Activated T-cell treated with anti-CD3 and anti-CD28 coated beads for 24 hours (primary cell): ENCODE measurements around the gene KLF11.
"Not testable (repeated sequence)": the region's sequence is repeated elsewhere in the genome, so short reads cannot be mapped to it uniquely, and the experiment has no call there.

Experiments
- DNase-seq: peaks from one replicate; pipeline ENCODE4 v3.0.0-alpha.2; 2020; ENCODE audit warnings: low read depth

Gene KLF11

DNA sequence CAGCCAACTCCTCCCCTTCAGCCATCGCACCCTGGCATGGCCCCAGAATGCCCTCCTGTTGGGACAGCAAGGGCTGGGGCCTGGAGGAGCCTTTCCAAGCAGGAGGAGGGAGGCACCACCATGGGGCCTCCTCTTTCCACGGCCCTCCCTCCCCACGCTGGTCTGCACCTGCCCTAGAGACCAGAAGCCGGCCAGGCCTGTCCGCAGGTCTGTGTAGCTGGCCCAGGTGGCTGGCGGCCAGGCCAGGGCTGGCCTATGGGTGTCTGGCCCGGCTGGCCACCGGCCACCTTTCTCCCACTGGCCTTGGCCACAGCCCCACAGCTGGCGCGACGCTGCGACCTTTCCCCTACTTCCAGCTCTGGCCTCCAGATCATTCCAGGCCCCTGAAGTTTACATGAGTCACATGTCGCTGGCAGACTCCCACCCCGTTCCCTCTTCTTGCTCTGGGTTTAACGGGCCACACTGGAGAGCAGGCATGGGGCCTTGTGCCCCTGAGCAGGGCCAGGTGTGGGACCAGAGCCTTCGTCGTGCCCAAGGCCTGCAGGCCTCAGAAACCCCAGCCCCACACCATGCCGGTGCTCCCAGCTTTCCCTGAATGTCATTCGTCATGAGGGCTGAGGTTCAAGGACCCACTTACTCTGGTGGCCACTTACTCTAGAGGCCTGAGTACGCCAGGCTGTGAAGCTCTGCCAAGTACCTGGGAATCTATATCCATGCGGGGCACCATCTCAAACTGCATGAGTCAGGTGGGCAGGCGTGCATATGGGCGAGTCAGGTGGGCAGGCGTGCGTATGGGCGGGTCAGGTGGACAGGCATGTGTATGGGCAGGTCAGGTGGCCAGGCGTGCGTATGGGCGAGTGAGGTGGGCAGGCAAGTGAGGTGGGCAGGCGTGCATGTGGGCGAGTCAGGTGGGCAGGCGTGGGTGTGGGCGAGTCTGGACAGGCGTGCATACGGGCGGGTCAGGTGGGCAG is 33.3 kb upstream of the KLF11 start:
- DNase-seq, result no peak

DNA sequence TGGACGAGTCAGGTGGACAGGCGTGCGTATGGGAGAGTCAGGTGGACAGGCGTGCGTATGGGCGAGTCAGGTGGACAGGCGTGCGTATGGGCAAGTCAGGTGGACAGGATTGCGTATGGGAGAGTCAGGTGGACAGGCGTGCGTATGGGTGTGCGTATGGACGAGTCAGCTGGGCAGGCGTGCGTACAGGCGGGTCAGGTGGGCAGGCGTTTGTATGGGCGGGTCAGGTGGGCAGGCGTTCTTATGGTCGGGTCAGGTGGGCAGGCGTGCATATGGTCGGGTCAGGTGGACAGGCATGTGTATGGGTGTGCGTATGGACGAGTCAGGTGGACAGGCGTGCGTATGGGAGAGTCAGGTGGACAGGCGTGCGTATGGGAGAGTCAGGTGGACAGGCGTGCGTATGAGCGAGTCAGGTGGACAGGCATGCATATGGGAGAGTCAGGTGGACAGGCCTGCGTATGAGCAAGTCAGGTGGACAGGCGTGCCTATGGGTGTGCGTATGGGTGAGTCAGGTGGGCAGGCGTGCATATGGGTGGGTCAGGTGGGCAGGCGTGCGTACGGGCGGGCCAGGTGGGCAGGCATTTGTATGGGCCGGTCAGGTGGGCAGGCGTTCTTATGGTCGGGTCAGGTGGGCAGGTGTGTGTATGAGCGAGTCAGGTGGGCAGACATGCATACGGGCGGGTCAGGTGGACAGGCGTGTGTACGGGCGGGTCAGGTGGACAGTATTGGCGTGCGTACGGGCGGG is 32.3 kb upstream of the KLF11 start:
- not testable (repeated sequence) for DNase-seq

GRCh38 chr2:10011606-10012325 is 31.6 kb upstream of the KLF11 start:
- not testable (repeated sequence) for DNase-seq

DNA sequence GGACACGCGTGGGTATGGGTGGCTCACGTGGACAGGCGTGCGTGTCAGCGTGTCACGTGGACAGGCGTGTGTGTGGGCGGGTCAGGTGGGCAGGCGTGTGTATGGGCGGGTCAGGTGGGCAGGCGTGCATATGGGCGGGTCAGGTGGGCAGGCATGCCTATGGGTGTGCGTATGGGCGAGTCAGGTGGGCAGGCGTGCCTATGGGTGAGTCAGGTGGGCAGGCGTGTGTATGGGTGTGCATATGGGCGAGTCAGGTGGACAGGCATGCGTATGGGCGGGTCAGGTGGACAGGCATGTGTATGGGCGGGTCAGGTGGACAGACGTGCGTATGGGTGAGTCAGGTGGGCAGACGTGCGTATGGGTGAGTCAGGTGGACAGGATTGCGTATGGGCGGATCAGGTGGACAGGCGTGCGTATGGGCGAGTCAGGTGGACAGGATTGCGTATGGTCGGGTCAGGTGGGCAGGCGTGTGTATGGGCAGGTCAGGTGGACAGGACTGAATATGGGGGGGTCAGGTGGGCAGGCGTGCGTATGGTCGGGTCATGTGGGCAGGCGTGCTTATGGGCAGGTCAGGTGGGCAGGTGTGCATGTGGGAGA is 30.9 kb upstream of the KLF11 start:
- DNase-seq, result not testable (repeated sequence)

DNA sequence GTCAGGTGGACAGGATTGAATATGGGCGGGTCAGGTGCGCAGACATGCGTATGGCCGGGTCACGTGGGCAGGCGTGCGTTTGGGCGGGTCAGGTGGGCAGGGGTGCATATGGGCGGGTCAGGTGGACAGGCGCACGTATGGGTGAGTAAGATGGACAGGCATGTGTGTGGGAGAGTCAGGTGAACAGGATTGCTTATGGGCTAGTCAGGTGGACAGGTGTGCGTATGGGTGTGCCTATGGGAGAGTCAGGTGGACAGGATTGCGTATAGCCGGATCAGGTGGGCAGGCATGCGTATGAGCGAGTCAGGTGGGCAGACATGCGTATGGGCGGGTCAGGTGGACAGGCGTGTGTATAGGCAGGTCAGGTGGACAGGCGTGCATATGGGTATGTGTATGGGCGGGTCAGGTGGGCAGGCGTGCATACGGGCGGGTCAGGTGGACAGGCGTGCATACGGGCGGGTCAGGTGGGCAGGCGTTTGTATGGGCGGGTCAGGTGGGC is 30.3 kb upstream of the KLF11 start:
- DNase-seq, result no peak

- not testable (repeated sequence) for DNase-seq
Measured at GRCh38 chr2:10013651-10014417, 29.5 kb upstream of the KLF11 start.

- DNase-seq, result no peak
Measured at GRCh38 chr2:10014418-10015190, 28.7 kb upstream of the KLF11 start.

DNA sequence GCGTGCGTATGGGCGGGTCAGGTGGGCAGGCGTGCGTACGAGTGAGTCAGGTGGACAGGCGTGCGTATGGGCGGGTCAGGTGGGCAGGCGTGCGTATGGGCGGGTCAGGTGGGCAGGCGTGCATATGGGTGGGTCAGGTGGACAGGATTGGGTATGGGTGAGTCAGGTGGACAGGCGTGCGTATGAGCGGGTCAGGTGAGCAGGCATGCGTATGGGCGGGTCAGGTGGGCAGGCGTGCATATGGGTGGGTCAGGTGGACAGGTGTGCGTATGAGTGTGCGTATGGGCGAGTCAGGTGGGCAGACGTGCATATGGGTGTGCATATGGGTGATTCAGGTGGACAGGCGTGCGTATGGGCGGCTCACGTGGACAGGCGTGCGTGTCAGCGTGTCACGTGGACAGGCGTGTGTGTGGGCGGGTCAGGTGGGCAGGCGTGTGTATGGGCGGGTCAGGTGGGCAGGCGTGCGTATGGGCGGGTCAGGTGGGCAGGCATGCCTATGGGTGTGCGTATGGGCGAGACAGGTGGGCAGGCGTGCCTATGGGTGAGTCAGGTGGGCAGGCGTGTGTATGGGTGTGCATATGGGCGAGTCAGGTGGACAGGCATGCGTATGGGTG is 27.9 kb upstream of the KLF11 start:
- DNase-seq, result not testable (repeated sequence)

DNA sequence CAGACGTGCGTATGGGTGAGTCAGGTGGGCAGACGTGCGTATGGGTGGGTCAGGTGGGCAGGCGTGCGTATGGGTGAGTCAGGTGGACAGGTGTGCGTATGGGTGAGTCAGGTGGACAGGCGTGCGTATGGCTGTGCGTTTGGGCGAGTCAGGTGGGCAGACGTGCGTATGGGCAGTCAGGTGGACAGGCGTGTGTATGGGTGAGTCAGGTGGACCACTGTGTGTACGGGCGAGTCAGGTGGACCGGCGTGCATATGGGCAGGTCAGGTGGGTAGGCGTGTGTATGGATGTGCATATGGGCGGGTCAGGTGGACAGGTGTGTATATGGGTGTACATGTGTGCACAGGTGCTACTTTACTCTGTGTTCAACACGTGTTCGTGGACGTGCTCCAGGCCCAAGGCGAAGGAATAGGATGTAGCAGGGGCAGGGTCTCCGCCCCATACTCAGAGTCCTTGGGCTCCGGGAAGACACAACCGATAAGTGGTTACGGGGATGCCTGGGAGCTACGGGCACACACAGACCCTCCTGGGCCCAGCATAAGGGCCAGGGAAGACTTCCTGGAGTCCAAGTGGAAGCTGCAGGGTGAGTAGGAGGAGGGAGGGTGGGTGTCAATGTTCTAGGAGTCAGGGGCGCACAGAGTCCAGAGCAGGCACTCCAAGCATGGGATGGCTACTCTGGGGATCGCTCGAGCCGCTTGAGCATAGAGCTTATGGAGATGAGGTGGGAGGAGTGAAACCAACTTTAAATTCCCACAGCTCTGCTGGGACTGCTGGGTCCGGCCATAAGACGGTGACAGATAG is 27.1 kb upstream of the KLF11 start:
- DNase-seq, result no peak

- DNase-seq, result no peak
Measured at GRCh38 chr2:10016802-10017258, 26.5 kb upstream of the KLF11 start.

DNA sequence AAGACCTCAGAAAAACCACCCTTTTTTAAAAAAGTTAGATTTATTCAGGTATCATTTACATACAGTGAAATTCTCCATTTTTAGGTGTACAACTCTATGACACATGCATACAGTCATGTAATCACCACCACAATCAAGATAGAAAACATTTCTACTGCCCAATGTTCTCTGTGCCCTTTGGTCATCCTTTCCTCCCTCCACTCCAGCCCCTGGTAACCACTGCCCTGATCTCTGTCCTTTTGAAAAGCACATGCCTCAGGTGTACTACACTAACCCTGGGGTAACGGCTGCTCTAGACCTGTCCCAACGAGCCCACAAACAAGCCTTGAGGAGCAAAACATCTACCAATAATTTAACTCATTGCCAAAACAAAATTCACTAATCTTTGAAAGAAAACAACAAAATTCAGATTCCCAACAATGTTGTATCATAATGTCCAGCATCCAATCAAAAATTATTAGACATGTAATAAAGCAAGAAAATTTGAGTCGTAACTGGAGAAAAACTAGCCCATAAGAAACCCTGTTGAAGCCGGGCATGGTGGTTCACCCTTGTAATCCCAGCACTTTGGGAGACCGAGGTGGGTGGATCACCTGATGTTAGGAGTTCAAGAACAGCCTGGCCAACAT is 25.9 kb upstream of the KLF11 start:
- DNase-seq, result no peak

DNA sequence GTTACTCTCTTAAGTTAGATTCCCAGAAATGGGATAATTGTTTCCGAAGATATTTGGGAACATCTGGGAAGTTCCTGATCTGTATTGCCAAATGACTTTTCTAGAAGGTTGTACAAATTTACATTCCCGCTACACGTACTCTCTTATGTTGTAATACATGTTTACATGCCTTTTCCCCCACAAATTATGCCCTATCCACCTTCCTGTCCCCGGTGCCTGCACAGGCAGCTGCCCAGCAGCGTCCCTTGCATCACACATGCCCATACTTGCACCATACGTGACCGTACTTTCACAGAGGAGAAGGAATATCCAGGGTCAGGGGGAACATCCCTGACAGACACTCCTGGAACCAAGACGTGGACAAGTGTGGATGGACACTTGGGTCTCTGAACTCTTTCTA is 24.2 kb upstream of the KLF11 start:
- DNase-seq, result no peak

GRCh38 chr2:10019602-10020400 is 23.5 kb upstream of the KLF11 start:
- DNase-seq, result no peak

GRCh38 chr2:10022041-10022421 is 21.3 kb upstream of the KLF11 start:
- DNase-seq, result no peak

GRCh38 chr2:10022445-10022844 is 20.9 kb upstream of the KLF11 start:
- DNase-seq, result no peak

GRCh38 chr2:10022966-10023662 is 20.2 kb upstream of the KLF11 start:
- DNase-seq, result no peak
